Measurements from ENCODE around the gene BFSP1.

DNA sequence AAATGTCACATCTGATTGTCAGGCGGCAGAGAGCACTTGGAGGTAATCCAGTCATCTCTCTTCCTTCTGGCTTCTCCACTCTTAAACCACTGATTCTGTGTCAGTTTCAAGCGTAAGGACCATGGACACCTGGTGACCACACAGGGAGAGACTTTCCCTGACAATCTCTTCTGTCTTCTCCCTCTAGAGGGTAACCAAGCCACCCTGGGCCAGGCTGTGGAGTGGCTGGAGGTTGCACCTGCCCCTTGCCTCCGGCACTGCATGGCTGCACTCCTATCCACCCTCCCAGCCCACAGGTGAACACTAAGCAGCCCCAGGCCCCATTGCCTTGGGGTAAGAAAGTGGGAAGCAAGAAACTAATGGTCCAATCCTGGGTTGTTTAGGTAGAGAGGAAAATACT, 78.7 kb downstream of the BFSP1 start:
- TF ChIP-seq, protein P1, sequence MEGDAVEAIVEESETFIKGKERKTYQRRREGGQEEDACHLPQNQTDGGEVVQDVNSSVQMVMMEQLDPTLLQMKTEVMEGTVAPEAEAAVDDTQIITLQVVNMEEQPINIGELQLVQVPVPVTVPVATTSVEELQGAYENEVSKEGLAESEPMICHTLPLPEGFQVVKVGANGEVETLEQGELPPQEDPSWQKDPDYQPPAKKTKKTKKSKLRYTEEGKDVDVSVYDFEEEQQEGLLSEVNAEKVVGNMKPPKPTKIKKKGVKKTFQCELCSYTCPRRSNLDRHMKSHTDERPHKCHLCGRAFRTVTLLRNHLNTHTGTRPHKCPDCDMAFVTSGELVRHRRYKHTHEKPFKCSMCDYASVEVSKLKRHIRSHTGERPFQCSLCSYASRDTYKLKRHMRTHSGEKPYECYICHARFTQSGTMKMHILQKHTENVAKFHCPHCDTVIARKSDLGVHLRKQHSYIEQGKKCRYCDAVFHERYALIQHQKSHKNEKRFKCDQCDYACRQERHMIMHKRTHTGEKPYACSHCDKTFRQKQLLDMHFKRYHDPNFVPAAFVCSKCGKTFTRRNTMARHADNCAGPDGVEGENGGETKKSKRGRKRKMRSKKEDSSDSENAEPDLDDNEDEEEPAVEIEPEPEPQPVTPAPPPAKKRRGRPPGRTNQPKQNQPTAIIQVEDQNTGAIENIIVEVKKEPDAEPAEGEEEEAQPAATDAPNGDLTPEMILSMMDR (IDR thresholded peaks at IDR 0.05): no peak
- no peak for TF ChIP-seq POLR2A (IDR thresholded peaks at IDR 0.05)
